ENCODE data around the gene CEP152.

CEP152 gene

GRCh38 chr15:48777645-48778330 lies 33.1 kb downstream of the CEP152 start:
- no peak for DNase-seq (ENCODE audit: low read depth)

GRCh38 chr15:48775546-48775945 lies 35.3 kb downstream of the CEP152 start:
- DNase-seq (ENCODE audit: low read depth): no peak

- no peak for DNase-seq (ENCODE audit: low read depth)
Measured at GRCh38 chr15:48774484-48774883, 36.4 kb downstream of the CEP152 start.

- no peak for DNase-seq (ENCODE audit: low read depth)
Measured at GRCh38 chr15:48766196-48766595, 44.7 kb downstream of the CEP152 start.

- DNase-seq (ENCODE audit: low read depth): no peak
Measured at GRCh38 chr15:48765022-48765421, 45.8 kb downstream of the CEP152 start.

GRCh38 chr15:48761393-48762158 lies 49.3 kb downstream of the CEP152 start:
- no peak for DNase-seq (ENCODE audit: low read depth)

- no peak for DNase-seq (ENCODE audit: low read depth)
Measured at GRCh38 chr15:48759921-48760320, 50.9 kb downstream of the CEP152 start.

- DNase-seq (ENCODE audit: low read depth): no peak
Measured at GRCh38 chr15:48757661-48758060, 53.2 kb downstream of the CEP152 start.

- DNase-seq (ENCODE audit: low read depth): no peak
Measured at GRCh38 chr15:48754011-48754410, 56.9 kb downstream of the CEP152 start.

GRCh38 chr15:48751595-48751994 lies 59.3 kb downstream of the CEP152 start:
- DNase-seq (ENCODE audit: low read depth): no peak

- no peak for DNase-seq (ENCODE audit: low read depth)
Measured at GRCh38 chr15:48748535-48748934, 62.3 kb downstream of the CEP152 start.

GRCh38 chr15:48733615-48734014 lies 77.3 kb downstream of the CEP152 start:
- no peak for DNase-seq (ENCODE audit: low read depth)

- DNase-seq (ENCODE audit: low read depth): no peak
Measured at GRCh38 chr15:48730506-48730905, 80.4 kb downstream of the CEP152 start.

- DNase-seq (ENCODE audit: low read depth): no peak
Measured at GRCh38 chr15:48723969-48724368, 86.9 kb downstream of the CEP152 start.

- no peak for DNase-seq (ENCODE audit: low read depth)
Measured at GRCh38 chr15:48722764-48723661, 87.9 kb downstream of the CEP152 start.

- DNase-seq (ENCODE audit: low read depth): no peak
Measured at GRCh38 chr15:48721061-48721810, 89.6 kb downstream of the CEP152 start.

- DNase-seq (ENCODE audit: low read depth): no peak
Measured at GRCh38 chr15:48720646-48721045, 90.2 kb downstream of the CEP152 start.

- DNase-seq (ENCODE audit: low read depth): no peak
Measured at GRCh38 chr15:48719668-48720067, 91.2 kb downstream of the CEP152 start.

GRCh38 chr15:48718646-48719045 lies 92.2 kb downstream of the CEP152 start:
- DNase-seq (ENCODE audit: low read depth): no peak

GRCh38 chr15:48717458-48717857 lies 93.4 kb downstream of the CEP152 start:
- DNase-seq (ENCODE audit: low read depth): no peak

GRCh38 chr15:48712546-48712945 lies 98.3 kb downstream of the CEP152 start:
- no peak for DNase-seq (ENCODE audit: low read depth)

GRCh38 chr15:48710952-48711495 lies 99.8 kb downstream of the CEP152 start:
- no peak for DNase-seq (ENCODE audit: low read depth)
